ENCODE measurements around the gene DHX35. TPM values are rescaled to one million over a fixed set of nuclear protein-coding genes. Genes with fewer than 3 reads are reported as not detected.
A peak's percentile ranks its signal among the peaks of the same experiment; 100 is the strongest.

The DHX35 gene
- total and polyA plus RNA-seq, 2 of the 13 experiments (the other 11 are each of a cell fraction or from before 2014, with no cell fraction given) = 25.8 to 28.7 TPM

DNA sequence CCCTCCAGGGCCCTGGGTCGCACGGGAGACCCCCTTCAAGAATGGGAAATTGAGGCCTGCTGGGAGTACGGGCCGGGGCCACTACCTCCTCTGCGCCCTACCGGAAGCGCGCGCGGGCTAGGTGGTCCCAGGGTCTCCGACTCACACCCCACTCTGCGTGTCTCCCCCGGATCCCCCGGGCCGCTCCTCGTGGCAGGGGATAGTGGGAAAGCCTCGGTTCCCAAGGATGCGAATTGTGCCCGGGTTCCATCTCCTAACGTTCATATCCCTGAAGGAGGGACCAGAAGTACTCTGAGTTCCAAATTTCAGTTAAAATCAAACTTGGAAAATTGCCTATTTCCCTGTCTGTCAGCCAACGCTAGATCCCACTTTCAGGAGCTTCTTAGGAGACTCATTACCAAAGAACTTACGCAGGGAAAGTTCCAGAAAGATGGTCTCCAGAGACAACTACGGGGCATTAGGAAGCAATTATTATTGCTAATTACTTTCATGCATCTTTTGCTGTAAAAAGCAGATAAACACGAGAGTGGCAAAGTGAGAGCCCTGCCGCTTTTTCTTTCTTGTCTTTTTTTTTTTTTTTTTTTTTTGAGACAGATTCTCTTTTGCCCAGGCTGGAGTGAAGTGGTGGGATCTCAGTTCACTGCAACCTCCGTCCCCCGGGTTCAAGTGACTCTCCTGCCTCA lies 35.1 kb upstream of the DHX35 start (continued):
- no peak for TF ChIP-seq E2F2 (CRISPR knock-in tag; IDR thresholded peaks at IDR 0.05; ENCODE audit: borderline replicate concordance)
- TF ChIP-seq GATAD1 (CRISPR knock-in tag; IDR thresholded peaks at IDR 0.05) = no peak
- TF ChIP-seq ZNF740 (CRISPR knock-in tag; IDR thresholded peaks at IDR 0.05) = no peak
- TF ChIP-seq ZNF589 (CRISPR knock-in tag; conservative IDR thresholded peaks at IDR 0.05) = no peak
- TF ChIP-seq, protein P1, sequence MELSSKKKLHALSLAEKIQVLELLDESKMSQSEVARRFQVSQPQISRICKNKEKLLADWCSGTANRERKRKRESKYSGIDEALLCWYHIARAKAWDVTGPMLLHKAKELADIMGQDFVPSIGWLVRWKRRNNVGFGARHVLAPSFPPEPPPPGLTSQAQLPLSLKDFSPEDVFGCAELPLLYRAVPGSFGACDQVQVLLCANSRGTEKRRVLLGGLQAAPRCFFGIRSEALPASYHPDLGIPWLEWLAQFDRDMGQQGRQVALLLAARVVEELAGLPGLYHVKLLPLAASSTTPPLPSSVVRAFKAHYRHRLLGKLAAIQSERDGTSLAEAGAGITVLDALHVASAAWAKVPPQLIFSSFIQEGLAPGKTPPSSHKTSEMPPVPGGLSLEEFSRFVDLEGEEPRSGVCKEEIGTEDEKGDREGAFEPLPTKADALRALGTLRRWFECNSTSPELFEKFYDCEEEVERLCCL (CRISPR knock-in tag; IDR thresholded peaks at IDR 0.05; ENCODE audit: borderline replicate concordance) = no peak
- TF ChIP-seq, protein P2, sequence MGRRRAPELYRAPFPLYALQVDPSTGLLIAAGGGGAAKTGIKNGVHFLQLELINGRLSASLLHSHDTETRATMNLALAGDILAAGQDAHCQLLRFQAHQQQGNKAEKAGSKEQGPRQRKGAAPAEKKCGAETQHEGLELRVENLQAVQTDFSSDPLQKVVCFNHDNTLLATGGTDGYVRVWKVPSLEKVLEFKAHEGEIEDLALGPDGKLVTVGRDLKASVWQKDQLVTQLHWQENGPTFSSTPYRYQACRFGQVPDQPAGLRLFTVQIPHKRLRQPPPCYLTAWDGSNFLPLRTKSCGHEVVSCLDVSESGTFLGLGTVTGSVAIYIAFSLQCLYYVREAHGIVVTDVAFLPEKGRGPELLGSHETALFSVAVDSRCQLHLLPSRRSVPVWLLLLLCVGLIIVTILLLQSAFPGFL (CRISPR knock-in tag; IDR thresholded peaks at IDR 0.05) = 0 out of 2 replicates have a peak, but pooled peaks have one; percentile 11
- TF ChIP-seq, protein P3, sequence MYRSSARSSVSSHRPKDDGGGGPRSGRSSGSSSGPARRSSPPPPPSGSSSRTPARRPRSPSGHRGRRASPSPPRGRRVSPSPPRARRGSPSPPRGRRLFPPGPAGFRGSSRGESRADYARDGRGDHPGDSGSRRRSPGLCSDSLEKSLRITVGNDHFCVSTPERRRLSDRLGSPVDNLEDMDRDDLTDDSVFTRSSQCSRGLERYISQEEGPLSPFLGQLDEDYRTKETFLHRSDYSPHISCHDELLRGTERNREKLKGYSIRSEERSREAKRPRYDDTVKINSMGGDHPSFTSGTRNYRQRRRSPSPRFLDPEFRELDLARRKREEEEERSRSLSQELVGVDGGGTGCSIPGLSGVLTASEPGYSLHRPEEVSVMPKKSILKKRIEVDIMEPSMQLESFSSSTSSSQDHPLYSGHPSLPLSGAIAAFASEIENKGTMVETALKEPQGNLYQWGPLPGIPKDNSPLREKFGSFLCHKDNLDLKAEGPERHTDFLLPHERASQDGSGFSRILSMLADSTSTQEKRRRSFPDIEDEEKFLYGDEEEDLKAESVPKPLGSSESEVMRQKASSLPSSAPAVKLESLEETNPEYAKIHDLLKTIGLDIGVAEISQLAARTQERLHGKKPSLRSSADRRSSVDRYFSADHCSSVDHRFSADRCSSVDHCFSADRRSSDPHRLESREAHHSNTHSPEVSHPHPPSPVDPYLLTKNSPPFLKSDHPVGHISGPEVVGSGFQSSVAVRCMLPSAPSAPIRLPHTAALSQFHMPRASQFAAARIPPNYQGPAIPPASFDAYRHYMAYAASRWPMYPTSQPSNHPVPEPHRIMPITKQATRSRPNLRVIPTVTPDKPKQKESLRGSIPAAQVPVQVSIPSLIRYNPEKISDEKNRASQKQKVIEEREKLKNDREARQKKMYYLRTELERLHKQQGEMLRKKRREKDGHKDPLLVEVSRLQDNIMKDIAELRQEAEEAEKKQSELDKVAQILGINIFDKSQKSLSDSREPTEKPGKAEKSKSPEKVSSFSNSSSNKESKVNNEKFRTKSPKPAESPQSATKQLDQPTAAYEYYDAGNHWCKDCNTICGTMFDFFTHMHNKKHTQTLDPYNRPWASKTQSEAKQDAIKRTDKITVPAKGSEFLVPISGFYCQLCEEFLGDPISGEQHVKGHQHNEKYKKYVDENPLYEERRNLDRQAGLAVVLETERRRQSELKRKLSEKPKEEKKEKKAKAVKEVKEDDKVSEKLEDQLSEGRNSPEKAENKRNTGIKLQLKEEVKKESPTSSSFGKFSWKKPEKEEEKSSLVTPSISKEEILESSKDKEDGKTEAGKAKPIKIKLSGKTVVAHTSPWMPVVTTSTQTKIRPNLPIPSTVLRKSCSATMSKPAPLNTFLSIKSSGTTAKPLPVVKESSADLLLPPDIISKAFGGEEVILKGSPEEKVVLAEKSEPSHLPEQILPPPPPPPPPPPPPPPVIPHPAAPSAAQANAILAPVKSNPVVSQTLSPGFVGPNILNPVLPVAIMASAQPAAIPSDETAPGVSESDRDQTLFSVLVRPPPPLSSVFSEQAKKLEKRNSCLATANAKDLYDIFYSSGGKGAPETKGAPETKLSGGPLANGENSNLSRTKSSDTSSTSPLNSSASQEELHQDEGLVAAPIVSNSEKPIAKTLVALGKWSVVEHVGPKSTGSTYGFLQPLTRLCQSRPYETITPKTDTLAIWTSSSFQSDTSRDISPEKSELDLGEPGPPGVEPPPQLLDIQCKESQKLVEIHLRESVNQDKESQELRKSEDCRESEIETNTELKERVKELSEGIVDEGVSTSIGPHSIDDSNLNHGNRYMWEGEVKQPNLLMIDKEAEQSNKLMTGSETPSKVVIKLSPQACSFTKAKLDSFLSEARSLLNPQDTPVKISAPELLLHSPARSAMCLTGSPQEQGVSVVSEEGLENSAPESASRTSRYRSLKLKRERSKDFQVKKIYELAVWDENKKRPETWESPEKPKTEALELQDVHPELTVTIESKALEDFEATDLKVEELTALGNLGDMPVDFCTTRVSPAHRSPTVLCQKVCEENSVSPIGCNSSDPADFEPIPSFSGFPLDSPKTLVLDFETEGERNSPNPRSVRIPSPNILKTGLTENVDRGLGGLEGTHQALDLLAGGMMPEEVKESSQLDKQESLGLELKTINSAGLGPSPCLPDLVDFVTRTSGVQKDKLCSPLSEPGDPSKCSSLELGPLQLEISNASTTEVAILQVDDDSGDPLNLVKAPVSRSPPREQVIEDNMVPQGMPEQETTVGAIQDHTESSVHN (CRISPR knock-in tag; IDR thresholded peaks at IDR 0.05) = peak; percentile 61; the same call in 1 of the 2 replicates
- no peak for TF ChIP-seq ZFP36 (IDR thresholded peaks at IDR 0.05; ENCODE audit: borderline replicate concordance, low read depth, low read length, partially characterized antibody)
- no peak for TF ChIP-seq TMF1 (CRISPR knock-in tag; IDR thresholded peaks at IDR 0.05; ENCODE audit: low read depth)
- no peak for TF ChIP-seq ZBTB3 (CRISPR knock-in tag; IDR thresholded peaks at IDR 0.05; ENCODE audit: borderline replicate concordance, low read depth)
- no peak for TF ChIP-seq ATM (IDR thresholded peaks at IDR 0.05; ENCODE audit: borderline replicate concordance)
- no peak for TF ChIP-seq SRF (IDR thresholded peaks at IDR 0.05; ENCODE audit: low read depth, low read length)
- no peak for TF ChIP-seq ZBTB34 (CRISPR knock-in tag; IDR thresholded peaks at IDR 0.05)
- no peak for TF ChIP-seq SP2 (CRISPR knock-in tag; IDR thresholded peaks at IDR 0.05)

Measured in HepG2 (cell line).